ENCODE data around the gene JMJD8. TPM values are rescaled to one million over a fixed set of nuclear protein-coding genes. Genes with fewer than 3 reads are reported as not detected.

JMJD8 gene
- total and polyA plus RNA-seq, 2 experiments from 2014 or later, result 87.9 to 96.3 TPM

- TF ChIP-seq EZH2phosphoT487 (IDR thresholded peaks at IDR 0.05; ENCODE audit: insufficient read depth, low read depth) (no peak), EZH2 (IDR thresholded peaks at IDR 0.05; ENCODE audit: insufficient read depth, poor library complexity, severe bottlenecking) (no peak)
- no peak overlapping the region for H3K4me3 ChIP-seq
- H3K9me3 ChIP-seq (ENCODE audit: low read depth), result no peaks in the 10 kb centered on the region
- no peak for DNase-seq
- 84 to 89% methylated on average over 12 of the region's 12 CpGs for WGBS, 2 experiments (ENCODE audit: low coverage in 1 of 2, low lambda C conversion rate in 2 of 2, missing lambda C conversion rate in 2 of 2)
- no peak overlapping the region for H3K27ac ChIP-seq
- in situ Hi-C loops (cut with MboI), result no loop called here
- H3F3A ChIP-seq (ENCODE audit: insufficient read depth), result 0 out of 2 replicates have a peak, but pooled peaks cover 1% of the 10 kb centered on the region
- H2AFZ ChIP-seq, result no peak overlapping the region
- H3K36me3 ChIP-seq (ENCODE audit: low read depth), result no peaks in the 10 kb centered on the region
- H4K20me1 ChIP-seq (ENCODE audit: insufficient read depth), result no peaks in the 10 kb centered on the region
- H3K4me1 ChIP-seq (ENCODE audit: insufficient read depth), result 0 out of 2 replicates have a peak, but pooled peaks cover 4% of the 10 kb centered on the region
- H3K9ac ChIP-seq, result no peak overlapping the region
- H3K4me2 ChIP-seq (ENCODE audit: unreplicated experiment), result no peak overlapping the region
- H3K9me2 ChIP-seq (ENCODE audit: insufficient read depth), result no peaks in the 10 kb centered on the region
- H3K27me3 ChIP-seq (replicated peaks; ENCODE audit: insufficient read depth), result no peaks in the 10 kb centered on the region
- peaks cover 29% of the 10 kb centered on the region for H3K79me2 ChIP-seq (ENCODE audit: insufficient read depth)
Observed at GRCh38 chr16:644556-644955, 39.6 kb downstream of the JMJD8 start.

- 0 out of 2 replicates have a peak, but pooled peaks cover 4% of the 10 kb centered on the region for H3K4me1 ChIP-seq (ENCODE audit: insufficient read depth)
- peak overlapping the region; percentile 80 for H3K9ac ChIP-seq
- WGBS, 2 experiments (ENCODE audit: low coverage in 1 of 2, low lambda C conversion rate in 2 of 2, missing lambda C conversion rate in 2 of 2), result 76 to 87% methylated on average over 11 to 13 of the region's 13 CpGs
- H3K27me3 ChIP-seq (replicated peaks; ENCODE audit: insufficient read depth), result no peaks in the 10 kb centered on the region
- TF ChIP-seq EZH2phosphoT487 (IDR thresholded peaks at IDR 0.05; ENCODE audit: insufficient read depth, low read depth) (no peak), EZH2 (IDR thresholded peaks at IDR 0.05; ENCODE audit: insufficient read depth, poor library complexity, severe bottlenecking) (no peak)
- no peak overlapping the region for H2AFZ ChIP-seq
- no peak for DNase-seq
- H3K9me3 ChIP-seq (ENCODE audit: low read depth), result no peaks in the 10 kb centered on the region
- H3K9me2 ChIP-seq (ENCODE audit: insufficient read depth), result no peaks in the 10 kb centered on the region
- peak overlapping the region; percentile 76 for H3K4me3 ChIP-seq
- H4K20me1 ChIP-seq (ENCODE audit: insufficient read depth), result no peaks in the 10 kb centered on the region
- no peaks in the 10 kb centered on the region for H3K36me3 ChIP-seq (ENCODE audit: low read depth)
- H3K4me2 ChIP-seq (ENCODE audit: unreplicated experiment), result peak overlapping the region; percentile 79
- in situ Hi-C loops (cut with MboI), result no loop called here
- H3K27ac ChIP-seq, result no peak overlapping the region
- H3F3A ChIP-seq (ENCODE audit: insufficient read depth), result peaks cover 9% of the 10 kb centered on the region
- peaks cover 19% of the 10 kb centered on the region for H3K79me2 ChIP-seq (ENCODE audit: insufficient read depth)
Observed at GRCh38 chr16:643050-643368, 41.1 kb downstream of the JMJD8 start.

GRCh38 chr16:642189-643049 is 41.7 kb downstream of the JMJD8 start:
- Histone ChIP-seq H3K9ac (peak overlapping the region; percentile 80), H3K9me2 (ENCODE audit: insufficient read depth) (no peaks in the 10 kb centered on the region), H3F3A (ENCODE audit: insufficient read depth) (peaks cover 9% of the 10 kb centered on the region), H3K9me3 (ENCODE audit: low read depth) (no peaks in the 10 kb centered on the region), H3K4me3 (peak overlapping the region; percentile 76), H3K79me2 (ENCODE audit: insufficient read depth) (peaks cover 14% of the 10 kb centered on the region), H3K36me3 (ENCODE audit: low read depth) (no peaks in the 10 kb centered on the region), H3K27me3 (replicated peaks; ENCODE audit: insufficient read depth) (no peaks in the 10 kb centered on the region), H3K4me1 (ENCODE audit: insufficient read depth) (0 out of 2 replicates have a peak, but pooled peaks cover 4% of the 10 kb centered on the region), H2AFZ (peak overlapping the region; percentile 72), H3K27ac (no peak overlapping the region), H4K20me1 (ENCODE audit: insufficient read depth) (no peaks in the 10 kb centered on the region), H3K4me2 (ENCODE audit: unreplicated experiment) (peak overlapping the region; percentile 79)
- peak; percentile 64 for DNase-seq
- TF ChIP-seq EZH2 (IDR thresholded peaks at IDR 0.05; ENCODE audit: insufficient read depth, poor library complexity, severe bottlenecking) (no peak), EZH2phosphoT487 (IDR thresholded peaks at IDR 0.05; ENCODE audit: insufficient read depth, low read depth) (no peak)
- WGBS, 2 experiments (ENCODE audit: low coverage in 1 of 2, low lambda C conversion rate in 2 of 2, missing lambda C conversion rate in 2 of 2), result 12 to 19% methylated on average over 31 to 44 of the region's 72 CpGs
- in situ Hi-C loops (cut with MboI), result no loop called here

GRCh38 chr16:641326-642188 is 42.6 kb downstream of the JMJD8 start, which contains the start of gene MCRIP2:
MCRIP2 (plus strand) TSS chr16:641828; CDS start chr16:641992, 164 bp downstream.
- H3K27me3 ChIP-seq (replicated peaks; ENCODE audit: insufficient read depth), result no peaks in the 10 kb centered on the region
- TF ChIP-seq EZH2 (IDR thresholded peaks at IDR 0.05; ENCODE audit: insufficient read depth, poor library complexity, severe bottlenecking) (no peak), EZH2phosphoT487 (IDR thresholded peaks at IDR 0.05; ENCODE audit: insufficient read depth, low read depth) (no peak)
- DNase-seq, result peak; percentile 88
- H3K9me3 ChIP-seq (ENCODE audit: low read depth), result no peaks in the 10 kb centered on the region
- H3K9ac ChIP-seq, result peak within 1 kb of the TSS; percentile 80
- H3K4me1 ChIP-seq (ENCODE audit: insufficient read depth), result 0 out of 2 replicates have a peak, but pooled peaks cover 4% of the 10 kb centered on the region
- no peaks in the 10 kb centered on the region for H3K9me2 ChIP-seq (ENCODE audit: insufficient read depth)
- peak within 1 kb of the TSS; percentile 79 for H3K4me2 ChIP-seq (ENCODE audit: unreplicated experiment)
- H2AFZ ChIP-seq, result peak within 1 kb of the TSS; percentile 72
- in situ Hi-C loops (cut with MboI), result no loop called here
- 0 out of 2 replicates have a peak, but pooled peaks cover 5% of the 10 kb centered on the region for H3K79me2 ChIP-seq (ENCODE audit: insufficient read depth)
- no peaks in the 10 kb centered on the region for H3K36me3 ChIP-seq (ENCODE audit: low read depth)
- WGBS, 2 experiments (ENCODE audit: low coverage in 1 of 2, low lambda C conversion rate in 2 of 2, missing lambda C conversion rate in 2 of 2), result 2 to 6% methylated on average over 44 to 48 of the region's 81 CpGs
- peak within 1 kb of the TSS; percentile 76 for H3K4me3 ChIP-seq
- peaks cover 9% of the 10 kb centered on the region for H3F3A ChIP-seq (ENCODE audit: insufficient read depth)
- H3K27ac ChIP-seq, result no peak within 1 kb of the TSS
- H4K20me1 ChIP-seq (ENCODE audit: insufficient read depth), result no peaks in the 10 kb centered on the region

Measured in GM23248 (cell line).